T-helper 1 cell (primary cell): Measurements from ENCODE around the gene SNHG17.
A peak's percentile ranks its signal among the peaks of the same experiment; 100 is the strongest.
"Not testable (repeated sequence)": the region's sequence is repeated elsewhere in the genome, so short reads cannot be mapped to it uniquely, and the experiment has no call there.

ENCODE experiments used
- DNase-seq, 5 donors: peaks; one replicate each; pipeline ENCODE4 v3.0.0-alpha.2; 2012 to 2020
- total RNA-seq, 4 donors: gene quantifications; one replicate each; lab custom pipeline; 2026; lab: John Stamatoyannopoulos, UW

Gene SNHG17
- total RNA-seq, result 51.8 to 68.4 (median 61.7) reads per million in 4 donors

- peak; percentile 81 to 92 (median 84) for DNase-seq
Observed at GRCh38 chr20:38434770-38435554, at the start of gene SNHG17. TSS of gene SNHG17 (minus strand) at chr20:38435328.

DNA sequence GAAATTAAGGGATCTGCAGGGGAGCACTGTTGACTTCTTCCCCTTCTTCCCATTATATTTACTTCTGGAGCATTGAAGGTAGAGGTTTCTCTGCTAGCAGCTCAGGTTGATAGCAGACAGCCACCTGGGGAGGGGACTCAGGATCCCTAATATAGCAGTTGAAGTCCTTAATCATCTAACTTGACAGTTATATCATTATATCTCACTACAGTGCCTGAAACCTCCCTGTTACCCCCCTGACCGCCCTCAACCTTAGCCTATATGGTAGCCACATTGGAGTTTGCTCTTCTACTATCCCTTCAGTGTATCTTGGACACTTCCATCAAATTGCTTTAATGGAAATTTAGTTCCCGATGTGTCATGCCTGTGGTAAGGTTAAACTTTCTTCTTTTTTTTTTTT is 44.5 kb upstream of the SNHG17 start:
- DNase-seq, result no peak

- no peak for DNase-seq
Observed at GRCh38 chr20:38477747-38478146, 42.6 kb upstream of the SNHG17 start.

- no peak for DNase-seq
Observed at GRCh38 chr20:38473367-38473795, 38.3 kb upstream of the SNHG17 start.

GRCh38 chr20:38472513-38473366 is 37.6 kb upstream of the SNHG17 start, which contains the start of gene RALGAPB:
TSS of gene RALGAPB (plus strand) at chr20:38472843. CDS start at chr20:38488433, 15,590 bp downstream.
- peak; percentile 97 to 98 (median 98) for DNase-seq

GRCh38 chr20:38471987-38472512 is 36.9 kb upstream of the SNHG17 start:
- no peak for DNase-seq

GRCh38 chr20:38471245-38471644 is 36.1 kb upstream of the SNHG17 start:
- DNase-seq, result no peak

DNA sequence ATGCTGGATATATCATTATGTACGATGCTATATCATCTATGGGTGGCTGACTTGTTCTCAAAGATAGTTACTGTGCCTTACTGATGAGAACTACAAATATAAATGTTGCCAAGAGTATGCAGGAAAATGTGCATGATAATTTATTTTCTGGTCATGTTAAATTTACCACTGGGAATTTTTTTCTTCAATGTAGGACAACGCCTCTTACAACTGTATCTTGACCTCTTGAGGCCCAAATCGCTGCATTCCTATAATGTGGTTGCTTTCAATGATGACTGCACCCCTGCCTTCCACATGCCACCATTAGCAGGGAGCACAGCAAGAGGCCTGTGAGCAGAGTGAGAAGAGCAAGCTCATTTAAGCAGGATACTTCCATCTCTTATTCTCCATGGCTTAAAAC is 31.9 kb upstream of the SNHG17 start:
- no peak for DNase-seq

DNA sequence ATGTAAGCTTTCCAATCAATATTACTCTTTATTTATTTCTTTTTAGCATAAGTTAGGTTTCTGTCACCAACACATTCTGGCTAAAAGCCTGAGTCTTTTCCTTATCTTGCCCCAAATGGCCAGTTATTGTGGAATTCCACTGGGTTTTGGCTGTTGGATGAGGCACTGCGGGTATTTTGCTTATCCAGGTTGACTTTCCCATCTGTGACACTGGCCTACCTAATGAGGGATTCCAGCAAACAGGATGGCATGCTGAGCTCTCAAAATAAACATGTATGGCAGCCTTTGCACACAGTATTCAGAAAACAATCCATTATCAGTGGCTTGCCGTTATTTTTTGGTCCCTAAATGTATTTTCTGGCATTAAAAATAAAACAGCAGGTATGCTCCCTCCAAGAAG is 31.0 kb upstream of the SNHG17 start:
- no peak for DNase-seq

- DNase-seq, result not testable (repeated sequence)
Observed at GRCh38 chr20:38461569-38461968, 26.4 kb upstream of the SNHG17 start.

DNA sequence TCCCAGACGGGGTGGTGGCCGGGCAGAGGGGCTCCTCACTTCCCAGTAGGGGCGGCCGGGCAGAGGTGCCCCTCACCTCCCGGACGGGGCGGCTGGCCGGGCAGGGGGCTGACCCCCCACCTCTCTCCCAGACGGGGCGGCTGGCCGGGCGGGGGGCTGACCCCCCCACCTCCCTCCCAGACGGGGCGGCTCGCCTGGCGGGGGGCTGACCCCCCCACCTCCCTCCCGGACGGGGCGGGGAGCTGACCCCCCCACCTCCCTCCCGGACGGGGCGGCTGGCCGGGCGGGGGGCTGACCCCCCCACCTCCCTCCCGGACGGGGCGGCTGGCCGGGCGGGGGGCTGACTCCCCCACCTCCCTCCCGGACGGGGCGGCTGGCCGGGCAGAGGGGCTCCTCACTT is 26.0 kb upstream of the SNHG17 start:
- not testable (repeated sequence) for DNase-seq

- not testable (repeated sequence) for DNase-seq
Observed at GRCh38 chr20:38460631-38461030, 25.5 kb upstream of the SNHG17 start.

DNA sequence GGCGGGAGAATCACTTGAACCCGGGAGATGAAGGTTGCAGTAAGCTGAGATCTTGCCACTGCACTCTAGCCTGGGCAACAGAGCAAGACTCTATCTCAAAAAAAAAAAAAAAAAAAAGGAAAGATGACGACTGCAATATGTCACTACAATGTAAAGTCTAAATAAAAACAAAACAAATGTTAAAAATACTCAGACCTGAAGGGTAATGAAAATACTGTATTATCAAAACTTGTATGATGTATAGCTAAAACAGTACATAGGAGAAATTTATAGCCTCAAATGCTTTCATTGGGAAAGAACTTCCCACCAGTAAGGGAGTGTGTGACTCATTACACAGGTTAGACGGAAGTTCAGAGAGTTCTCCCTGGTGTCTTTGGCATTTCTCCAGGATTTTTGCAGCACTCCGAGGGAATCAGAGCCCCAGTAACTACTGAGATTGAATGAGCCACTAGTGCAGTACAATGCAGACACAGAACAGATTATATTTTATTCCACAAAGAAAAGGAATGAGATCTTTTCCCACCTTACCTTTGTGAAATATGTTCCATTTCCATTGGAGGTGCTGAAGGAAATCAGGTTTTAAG is 25.0 kb upstream of the SNHG17 start:
- DNase-seq, result no peak

GRCh38 chr20:38458314-38458713 is 23.2 kb upstream of the SNHG17 start:
- no peak for DNase-seq

- no peak for DNase-seq
Observed at GRCh38 chr20:38454556-38455473, 19.7 kb upstream of the SNHG17 start.

- DNase-seq, result no peak
Observed at GRCh38 chr20:38453941-38454340, 18.8 kb upstream of the SNHG17 start.

GRCh38 chr20:38452880-38453624 is 17.9 kb upstream of the SNHG17 start:
- DNase-seq, result no peak

GRCh38 chr20:38450412-38450975 is 15.4 kb upstream of the SNHG17 start:
- no peak for DNase-seq

- no peak for DNase-seq
Observed at GRCh38 chr20:38449046-38449445, 13.9 kb upstream of the SNHG17 start.

GRCh38 chr20:38447931-38448675 is 13.0 kb upstream of the SNHG17 start:
- no peak for DNase-seq
